Smooth muscle cell (in vitro differentiated cells): ENCODE measurements around the gene VASN. TPM values are rescaled to one million over a fixed set of nuclear protein-coding genes. Genes with fewer than 3 reads are reported as not detected.

ENCODE experiments used
- DNase-seq: peaks from one replicate; lab custom pipeline; 2025; ENCODE audit not compliant: unreplicated experiment; lab: John Stamatoyannopoulos, UW
- H2AFZ ChIP-seq: fragments of 200-600 bp; sonication (generic); 2 replicates; pipeline ENCODE4 v1.6.0; 2016; ENCODE audit warnings: antibody characterized with exemption, low read depth, mild to moderate bottlenecking
- H3F3A ChIP-seq: fragments of 200-600 bp; sonication (generic); 2 replicates; pipeline ENCODE4 v1.6.0; 2017; ENCODE audit warnings: antibody characterized with exemption, low read depth
- H3K27ac ChIP-seq: fragments of 200-600 bp; sonication (generic); 2 replicates; pipeline ENCODE4 v1.5.1; 2016; ENCODE audit warnings: low read depth, mild to moderate bottlenecking
- H3K27me3 ChIP-seq: fragments of 200-600 bp; sonication (generic); 2 replicates; pipeline ENCODE4 v1.6.1; 2016; ENCODE audit warnings: low read depth, mild to moderate bottlenecking
- H3K36me3 ChIP-seq: fragments of 200-600 bp; sonication (generic); 2 replicates; pipeline ENCODE4 v1.5.1; 2016; ENCODE audit warnings: low read depth
- H3K4me1 ChIP-seq: fragments of 200-600 bp; sonication (generic); 2 replicates; pipeline ENCODE4 v1.5.1; 2016; ENCODE audit warnings: low read depth
- H3K4me2 ChIP-seq: fragments of 200-600 bp; sonication (generic); 2 replicates; pipeline ENCODE4 v1.6.0; 2016; ENCODE audit warnings: mild to moderate bottlenecking
- H3K4me3 ChIP-seq: fragments of 200-600 bp; sonication (generic); 2 replicates; pipeline ENCODE4 v1.5.1; 2016; ENCODE audit warnings: mild to moderate bottlenecking
- H3K79me2 ChIP-seq: fragments of 200-600 bp; sonication (generic); 2 replicates; pipeline ENCODE4 v1.6.0; 2016; ENCODE audit warnings: low read depth, mild to moderate bottlenecking
- H3K9ac ChIP-seq: fragments of 200-600 bp; sonication (generic); 2 replicates; pipeline ENCODE4 v1.6.0; 2016; ENCODE audit warnings: low read depth
- H3K9me3 ChIP-seq: fragments of 200-600 bp; sonication (generic); replicated peaks from 2 replicates; pipeline ENCODE4 v1.5.1; 2016; ENCODE audit warnings: low read depth
- H4K20me1 ChIP-seq: fragments of 200-600 bp; sonication (generic); 2 replicates; pipeline ENCODE4 v1.6.0; 2016; ENCODE audit warnings: low read depth
- WGBS: methylation state at CpG from one replicate; pipeline ENCODE4 v1.1.7; 2016; ENCODE audit warnings: low lambda C conversion rate; 5-methylcytosine and 5-hydroxymethylcytosine counted together
- polyA plus RNA-seq: library from polyadenylated mRNA; unstranded; fragments of >200 nt; fragmentation: Nextera tagmentation; extraction: Ambion mirVana; gene quantifications from 2 replicates; pipeline ENCODE4 v1.2.1, GENCODE V29; 2016
- total RNA-seq: library from RNA; depleted of rRNA; stranded (reverse); fragments of >200 nt; gene quantifications from 2 replicates; pipeline ENCODE4 v1.2.3, GENCODE V29; 2014
- TF ChIP-seq, protein P1 (sequence below): fragments of 200-600 bp; sonication (generic); IDR thresholded peaks from 2 replicates; pipeline ENCODE4 v1.5.1; 2017; ENCODE audit warnings: borderline replicate concordance, mild to moderate bottlenecking, antibody characterized with exemption; ENCODE audit not compliant: insufficient read depth, poor library complexity, severe bottlenecking

The VASN gene
- total and polyA plus RNA-seq, 2 experiments from 2014 or later, result 30.0 to 150 TPM

DNA sequence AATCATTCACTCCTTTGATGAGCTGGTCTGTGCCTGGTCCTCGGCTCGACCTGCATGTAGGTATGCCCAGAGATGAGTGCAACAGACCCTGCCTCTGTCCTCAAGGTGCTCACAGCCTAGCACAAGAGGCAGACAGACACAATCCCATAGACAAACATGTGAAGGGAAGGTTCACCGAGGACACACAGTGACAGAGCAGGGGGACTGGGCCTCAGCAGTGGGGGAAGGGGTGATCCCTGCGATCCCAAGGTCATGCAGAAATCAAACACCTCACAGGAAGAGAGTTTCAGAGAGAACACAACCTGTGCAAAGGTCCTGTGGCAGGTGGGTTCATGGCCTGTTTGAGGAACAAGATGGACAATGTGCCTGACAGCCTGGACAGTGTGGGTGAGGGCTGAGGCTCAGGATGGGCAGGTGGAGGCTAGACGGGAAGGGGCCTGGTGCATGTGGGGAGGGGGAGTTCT is 4.2 kb upstream of the VASN start:
- Histone ChIP-seq H3K4me1 (peaks cover 6% of the 10 kb centered on the region), H3K9me3 (no peaks in the 10 kb centered on the region), H3K4me3 (no peak overlapping the region), H3K9ac (no peak overlapping the region), H3K27me3 (no peaks in the 10 kb centered on the region), H4K20me1 (peaks cover 5% of the 10 kb centered on the region), H3K36me3 (no peaks in the 10 kb centered on the region), H2AFZ (no peak overlapping the region), H3K27ac (no peak overlapping the region), H3F3A (peaks cover 3% of the 10 kb centered on the region), H3K4me2 (no peak overlapping the region), H3K79me2 (peaks cover 8% of the 10 kb centered on the region)
- 94% methylated on average over 5 of the region's 5 CpGs for WGBS
- DNase-seq, result no peak
- TF ChIP-seq, protein P1, sequence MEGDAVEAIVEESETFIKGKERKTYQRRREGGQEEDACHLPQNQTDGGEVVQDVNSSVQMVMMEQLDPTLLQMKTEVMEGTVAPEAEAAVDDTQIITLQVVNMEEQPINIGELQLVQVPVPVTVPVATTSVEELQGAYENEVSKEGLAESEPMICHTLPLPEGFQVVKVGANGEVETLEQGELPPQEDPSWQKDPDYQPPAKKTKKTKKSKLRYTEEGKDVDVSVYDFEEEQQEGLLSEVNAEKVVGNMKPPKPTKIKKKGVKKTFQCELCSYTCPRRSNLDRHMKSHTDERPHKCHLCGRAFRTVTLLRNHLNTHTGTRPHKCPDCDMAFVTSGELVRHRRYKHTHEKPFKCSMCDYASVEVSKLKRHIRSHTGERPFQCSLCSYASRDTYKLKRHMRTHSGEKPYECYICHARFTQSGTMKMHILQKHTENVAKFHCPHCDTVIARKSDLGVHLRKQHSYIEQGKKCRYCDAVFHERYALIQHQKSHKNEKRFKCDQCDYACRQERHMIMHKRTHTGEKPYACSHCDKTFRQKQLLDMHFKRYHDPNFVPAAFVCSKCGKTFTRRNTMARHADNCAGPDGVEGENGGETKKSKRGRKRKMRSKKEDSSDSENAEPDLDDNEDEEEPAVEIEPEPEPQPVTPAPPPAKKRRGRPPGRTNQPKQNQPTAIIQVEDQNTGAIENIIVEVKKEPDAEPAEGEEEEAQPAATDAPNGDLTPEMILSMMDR, result no peak

DNA sequence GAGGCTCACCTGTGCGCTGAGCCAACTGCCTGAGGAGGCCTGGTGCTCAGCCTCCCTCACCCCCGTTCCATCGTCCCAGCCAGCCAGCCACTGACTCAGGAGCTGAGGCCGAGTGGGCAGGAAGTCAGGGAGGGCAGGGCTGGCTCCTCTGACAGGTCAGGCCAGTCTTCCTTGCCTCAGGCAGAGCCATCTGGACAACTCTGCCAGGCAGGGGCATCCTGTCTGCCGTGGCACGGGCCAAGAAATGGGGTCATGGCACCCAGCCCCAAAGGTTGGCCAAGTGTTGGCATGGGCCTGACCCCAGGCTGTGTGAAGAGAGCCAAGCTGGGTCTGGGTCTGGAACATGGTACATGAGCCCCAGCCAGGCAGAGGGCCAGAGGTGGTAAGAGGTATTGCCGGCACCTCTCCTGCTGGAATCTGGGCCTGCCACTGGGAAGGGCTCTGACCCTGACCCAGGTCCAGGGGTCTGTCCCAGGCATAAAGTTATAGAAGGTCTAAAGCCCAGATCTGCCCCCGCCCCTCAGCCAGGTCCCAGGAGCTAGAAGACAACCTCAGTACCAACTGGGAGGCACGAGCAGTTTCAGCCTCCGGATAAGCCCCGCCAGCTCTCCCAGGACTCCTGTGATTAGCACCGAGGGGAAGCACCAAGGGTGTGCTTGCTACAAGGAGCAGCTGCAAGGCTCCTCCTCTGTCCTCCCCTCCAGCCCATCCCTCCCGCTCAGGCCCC is 2.5 kb upstream of the VASN start:
- no peak overlapping the region for H3K4me3 ChIP-seq
- H2AFZ ChIP-seq, result no peak overlapping the region
- peaks cover 24% of the 10 kb centered on the region for H3K79me2 ChIP-seq
- H3K9me3 ChIP-seq, result no peaks in the 10 kb centered on the region
- no peaks in the 10 kb centered on the region for H3K27me3 ChIP-seq
- no peak for DNase-seq
- H3K36me3 ChIP-seq, result no peaks in the 10 kb centered on the region
- no peak overlapping the region for H3K9ac ChIP-seq
- TF ChIP-seq, protein P1, result no peak
- H3F3A ChIP-seq, result peaks cover 3% of the 10 kb centered on the region
- peaks cover 22% of the 10 kb centered on the region for H4K20me1 ChIP-seq
- H3K4me1 ChIP-seq, result peaks cover 21% of the 10 kb centered on the region
- 48% methylated on average over 13 of the region's 13 CpGs for WGBS
- H3K27ac ChIP-seq, result peak overlapping the region; percentile 93
- peak overlapping the region; percentile 44 for H3K4me2 ChIP-seq

DNA sequence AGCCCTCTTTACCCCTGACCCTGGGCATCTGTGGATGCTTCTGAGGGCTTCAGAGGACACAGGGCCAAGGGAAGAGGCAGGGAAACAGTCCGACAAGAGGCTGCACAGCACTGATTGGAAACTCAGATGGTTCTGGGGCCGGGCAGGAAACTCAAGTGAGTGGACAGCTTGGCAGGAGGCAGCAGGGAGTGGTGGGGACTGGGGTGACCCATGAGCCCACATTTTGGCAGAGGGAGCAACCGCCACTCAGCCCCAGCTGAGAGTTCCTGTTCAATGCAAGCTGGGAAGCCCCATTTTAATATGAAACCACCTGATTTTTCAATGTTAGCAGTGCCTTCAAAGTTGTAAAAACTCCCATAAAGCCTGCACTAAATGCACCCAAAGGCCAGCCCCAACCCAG is 1.5 kb upstream of the VASN start:
- no peaks in the 10 kb centered on the region for H3K9me3 ChIP-seq
- TF ChIP-seq, protein P1, result no peak
- peaks cover 33% of the 10 kb centered on the region for H3K79me2 ChIP-seq
- H4K20me1 ChIP-seq, result peaks cover 32% of the 10 kb centered on the region
- peak overlapping the region; percentile 93 for H3K27ac ChIP-seq
- H3K36me3 ChIP-seq, result no peaks in the 10 kb centered on the region
- peaks cover 3% of the 10 kb centered on the region for H3F3A ChIP-seq
- peak overlapping the region; percentile 97 for H3K4me2 ChIP-seq
- H3K9ac ChIP-seq, result peak overlapping the region; percentile 46
- H3K4me3 ChIP-seq, result no peak overlapping the region
- WGBS, result 88% methylated on average over 3 of the region's 3 CpGs
- DNase-seq, result no peak
- no peaks in the 10 kb centered on the region for H3K27me3 ChIP-seq
- peaks cover 31% of the 10 kb centered on the region for H3K4me1 ChIP-seq
- H2AFZ ChIP-seq, result no peak overlapping the region
